Type B pancreatic cell (in vitro differentiated cells): Measurements from ENCODE around the gene ARMS2. TPM values are rescaled to one million over a fixed set of nuclear protein-coding genes. Genes with fewer than 3 reads are reported as not detected.

Experiments
- DNase-seq: peaks from one replicate; pipeline ENCODE4 v3.0.0; 2021; ENCODE audit warnings: mixed read lengths; ENCODE audit not compliant: unreplicated experiment; ENCODE audit errors: extremely low spot score
- H3K27ac Mint-ChIP-seq: 2 replicates; pipeline ENCODE4 v1.8.0; 2021; ENCODE audit warnings: mild to moderate bottlenecking, mixed read lengths
- H3K27me3 Mint-ChIP-seq: 2 replicates; pipeline ENCODE4 v1.8.0; 2021; ENCODE audit warnings: mixed read lengths
- H3K36me3 Mint-ChIP-seq: 2 replicates; pipeline ENCODE4 v1.8.0; 2021; ENCODE audit warnings: mixed read lengths
- H3K4me1 Mint-ChIP-seq: one replicate; pipeline ENCODE4 v1.8.0; 2021; ENCODE audit warnings: mixed read lengths; ENCODE audit not compliant: unreplicated experiment
- H3K4me3 Mint-ChIP-seq: 2 replicates; pipeline ENCODE4 v1.8.0; 2021; ENCODE audit warnings: mild to moderate bottlenecking, mixed read lengths
- H3K9me3 Mint-ChIP-seq: 2 replicates; pipeline ENCODE4 v1.8.0; 2021; ENCODE audit warnings: mixed read lengths
- total RNA-seq: library from RNA; stranded (reverse); gene quantifications from 2 replicates; pipeline ENCODE4 v1.2.1, GENCODE V29; 2021; ENCODE audit warnings: low replicate concordance
- TF ChIP-seq, protein P1 (sequence below): fragments of 200-600 bp; sonication (generic); conservative IDR thresholded peaks from 2 replicates; pipeline ENCODE4 v1.5.0; 2021; ENCODE audit warnings: antibody characterized with exemption, mild to moderate bottlenecking

The ARMS2 gene
- total RNA-seq, 1 donor from 2014 or later = not detected

DNA sequence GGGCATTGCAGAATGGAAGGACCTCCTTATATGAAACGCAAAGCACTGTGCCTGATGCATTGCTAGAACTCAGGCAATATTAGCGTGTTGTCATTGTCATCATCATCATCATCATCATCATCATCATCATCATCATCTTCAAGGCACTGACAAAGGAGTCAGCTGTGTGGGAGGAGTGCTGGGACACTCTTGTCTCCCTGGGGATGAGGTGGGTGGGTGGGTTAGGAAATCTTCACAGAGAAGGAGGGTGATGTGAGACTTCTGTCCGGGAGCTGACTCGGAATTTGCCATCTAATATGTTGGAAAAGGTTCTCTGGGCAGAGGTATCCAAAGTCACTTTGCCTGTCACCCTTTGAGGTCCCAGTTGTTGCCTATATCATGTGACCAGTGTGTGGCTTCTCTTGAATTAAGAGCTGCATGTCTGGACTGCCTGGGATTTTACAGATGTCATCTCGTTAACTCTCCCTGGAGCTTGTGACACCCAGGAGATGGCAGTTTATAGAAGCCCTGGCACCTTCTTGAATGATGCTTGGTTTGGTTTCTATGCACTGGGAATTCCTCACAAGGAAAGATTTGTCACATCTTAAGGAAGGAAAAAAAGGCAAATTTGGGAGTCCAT, 14.0 kb downstream of the ARMS2 start:
- H3K27ac Mint-ChIP-seq = no peak overlapping the region

DNA sequence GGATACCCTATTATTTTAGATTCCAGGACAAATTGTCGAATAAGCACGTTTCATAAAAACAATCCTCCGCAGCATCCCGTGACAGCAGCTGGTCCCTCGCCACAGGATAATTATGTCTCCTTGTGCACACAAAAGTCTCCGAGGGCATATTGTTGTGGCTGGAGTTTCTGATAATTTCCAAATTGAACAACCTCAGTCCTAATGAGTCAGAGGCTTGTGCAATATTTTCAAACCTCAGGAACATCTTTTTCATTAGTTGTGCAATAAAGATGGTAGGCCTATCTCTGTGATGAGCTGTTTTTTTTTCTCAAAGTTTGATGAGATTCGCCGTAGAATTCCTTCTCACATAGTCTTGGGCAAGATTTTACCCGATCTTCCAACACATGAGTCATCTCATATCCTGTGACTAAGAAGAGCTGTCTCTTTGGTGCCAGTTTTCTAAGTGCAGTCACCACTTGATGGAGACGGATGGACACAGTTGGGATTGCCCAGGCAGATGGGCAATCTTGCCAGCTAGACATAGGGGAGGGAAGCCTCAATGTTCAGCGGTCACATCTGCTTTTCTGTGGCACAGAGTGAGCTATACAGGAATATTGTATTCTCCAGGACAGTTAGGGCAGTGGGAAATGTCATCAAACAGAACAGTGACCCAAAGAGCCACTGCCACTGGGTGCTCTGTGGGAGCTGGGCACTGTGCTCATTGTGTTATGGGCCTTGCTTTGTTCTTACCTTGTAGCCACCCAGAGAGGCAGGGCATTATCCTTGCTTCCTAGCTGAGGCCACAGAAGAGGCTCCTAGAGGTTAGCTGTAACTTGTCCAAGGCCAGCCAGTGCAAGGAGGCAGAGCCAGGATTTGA, 14.7 kb downstream of the ARMS2 start:
- TF ChIP-seq, protein P1, sequence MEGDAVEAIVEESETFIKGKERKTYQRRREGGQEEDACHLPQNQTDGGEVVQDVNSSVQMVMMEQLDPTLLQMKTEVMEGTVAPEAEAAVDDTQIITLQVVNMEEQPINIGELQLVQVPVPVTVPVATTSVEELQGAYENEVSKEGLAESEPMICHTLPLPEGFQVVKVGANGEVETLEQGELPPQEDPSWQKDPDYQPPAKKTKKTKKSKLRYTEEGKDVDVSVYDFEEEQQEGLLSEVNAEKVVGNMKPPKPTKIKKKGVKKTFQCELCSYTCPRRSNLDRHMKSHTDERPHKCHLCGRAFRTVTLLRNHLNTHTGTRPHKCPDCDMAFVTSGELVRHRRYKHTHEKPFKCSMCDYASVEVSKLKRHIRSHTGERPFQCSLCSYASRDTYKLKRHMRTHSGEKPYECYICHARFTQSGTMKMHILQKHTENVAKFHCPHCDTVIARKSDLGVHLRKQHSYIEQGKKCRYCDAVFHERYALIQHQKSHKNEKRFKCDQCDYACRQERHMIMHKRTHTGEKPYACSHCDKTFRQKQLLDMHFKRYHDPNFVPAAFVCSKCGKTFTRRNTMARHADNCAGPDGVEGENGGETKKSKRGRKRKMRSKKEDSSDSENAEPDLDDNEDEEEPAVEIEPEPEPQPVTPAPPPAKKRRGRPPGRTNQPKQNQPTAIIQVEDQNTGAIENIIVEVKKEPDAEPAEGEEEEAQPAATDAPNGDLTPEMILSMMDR = no peak
- H3K36me3 Mint-ChIP-seq = no peaks in the 10 kb centered on the region
- peaks cover 54% of the 10 kb centered on the region for H3K27me3 Mint-ChIP-seq
- DNase-seq = no peak
- no peak overlapping the region for H3K27ac Mint-ChIP-seq
- no peak overlapping the region for H3K4me3 Mint-ChIP-seq
- peaks cover 5% of the 10 kb centered on the region for H3K4me1 Mint-ChIP-seq
- H3K9me3 Mint-ChIP-seq = no peaks in the 10 kb centered on the region

More for the DNA sequence above, 14.0 kb downstream of the ARMS2 start:
- Mint-ChIP-seq H3K4me1 (no peaks in the 10 kb centered on the region), H3K9me3 (no peaks in the 10 kb centered on the region), H3K4me3 (no peak overlapping the region), H3K27me3 (peaks cover 61% of the 10 kb centered on the region), H3K36me3 (no peaks in the 10 kb centered on the region)
- no peak for DNase-seq
- TF ChIP-seq, protein P1 = no peak

DNA sequence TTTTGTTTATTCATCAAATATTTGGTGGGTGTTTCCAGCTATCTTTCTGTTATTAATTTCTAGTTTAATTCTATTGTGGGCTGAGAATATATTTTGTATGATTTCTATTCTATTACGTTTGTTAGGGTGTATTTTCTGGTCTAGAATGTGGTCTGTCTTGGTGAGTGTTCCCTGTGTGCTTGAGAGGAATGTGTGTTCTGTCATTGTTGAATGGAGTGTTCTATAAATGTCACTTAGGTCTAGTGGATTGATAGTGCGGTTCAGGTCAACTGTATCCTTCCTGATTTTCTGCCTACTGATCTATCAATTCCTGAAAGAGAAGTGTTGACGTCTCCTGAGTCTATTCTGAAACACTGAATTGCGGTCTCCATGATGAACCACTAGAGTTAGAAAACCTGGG, 15.4 kb downstream of the ARMS2 start:
- no peak for DNase-seq
- Mint-ChIP-seq H3K27ac (no peak overlapping the region), H3K4me1 (peaks cover 12% of the 10 kb centered on the region), H3K36me3 (no peaks in the 10 kb centered on the region), H3K4me3 (no peak overlapping the region), H3K9me3 (no peaks in the 10 kb centered on the region), H3K27me3 (peaks cover 47% of the 10 kb centered on the region)
- TF ChIP-seq, protein P1 = no peak

DNA sequence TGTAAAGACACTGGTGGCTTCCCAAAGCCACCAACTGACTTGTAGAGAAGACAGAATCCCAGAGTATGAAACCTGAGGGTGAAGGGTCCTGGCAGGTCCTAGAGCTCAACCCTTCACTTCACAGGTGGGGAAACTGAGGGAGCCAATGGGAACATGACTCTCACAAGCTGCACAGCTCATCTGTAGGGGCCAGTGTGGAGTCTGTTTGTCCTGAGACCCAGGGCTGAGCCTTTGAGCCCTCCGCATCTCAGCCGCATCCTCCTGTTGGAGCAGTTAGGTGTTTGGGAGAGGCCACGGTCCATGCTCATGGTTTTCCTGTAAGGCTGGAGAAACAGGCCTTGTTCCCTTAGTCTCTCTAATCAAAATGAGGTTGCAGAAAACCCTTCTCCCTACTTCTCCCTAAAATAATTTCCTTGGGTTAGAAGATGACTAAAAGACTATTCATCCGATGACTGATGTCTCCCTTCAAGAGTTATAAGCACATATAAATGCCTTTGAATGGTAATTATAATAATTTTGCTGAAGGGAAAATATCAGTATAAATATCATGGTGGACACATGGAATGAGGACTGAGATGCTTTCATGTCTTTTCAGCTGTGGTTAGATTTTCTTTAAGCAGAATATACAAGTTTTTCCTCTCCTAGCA, 17.2 kb downstream of the ARMS2 start:
- H3K9me3 Mint-ChIP-seq = no peaks in the 10 kb centered on the region
- H3K36me3 Mint-ChIP-seq = no peaks in the 10 kb centered on the region
- H3K4me1 Mint-ChIP-seq = peaks cover 30% of the 10 kb centered on the region
- no peak overlapping the region for H3K4me3 Mint-ChIP-seq
- TF ChIP-seq, protein P1 = no peak
- DNase-seq = no peak
- no peak overlapping the region for H3K27ac Mint-ChIP-seq
- H3K27me3 Mint-ChIP-seq = peaks cover 29% of the 10 kb centered on the region

DNA sequence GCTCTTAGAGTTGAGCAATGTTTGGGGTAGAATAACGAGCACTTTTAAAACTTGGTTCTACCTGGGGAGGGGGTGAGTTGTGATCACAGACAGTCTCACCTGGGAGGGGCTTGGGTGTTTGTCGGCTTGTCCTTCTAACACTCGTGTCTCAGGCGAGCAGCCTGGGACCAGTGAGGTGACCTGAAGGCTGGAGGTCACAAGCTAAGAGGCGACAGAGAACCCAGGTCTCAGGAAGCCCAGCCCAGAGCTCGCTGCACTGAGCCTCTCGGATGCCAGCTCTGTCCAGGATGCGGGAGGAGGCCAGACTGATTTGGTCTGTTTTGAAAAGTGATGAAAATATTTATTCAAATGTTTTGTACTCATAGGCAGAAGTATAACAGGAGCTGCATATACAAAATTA, 18.7 kb downstream of the ARMS2 start:
- DNase-seq = no peak
- TF ChIP-seq, protein P1 = no peak
- H3K4me1 Mint-ChIP-seq = peaks cover 31% of the 10 kb centered on the region
- H3K36me3 Mint-ChIP-seq = no peaks in the 10 kb centered on the region
- no peak overlapping the region for H3K4me3 Mint-ChIP-seq
- no peaks in the 10 kb centered on the region for H3K9me3 Mint-ChIP-seq
- peaks cover 14% of the 10 kb centered on the region for H3K27me3 Mint-ChIP-seq
- no peak overlapping the region for H3K27ac Mint-ChIP-seq
